HG03521 (cell line): ENCODE measurements around the gene MRO.
"Not testable (repeated sequence)": the region's sequence is repeated elsewhere in the genome, so short reads cannot be mapped to it uniquely, and the experiment has no call there.

Source experiments
- ATAC-seq: cut with Tn5 transposase; IDR thresholded peaks from one replicate; pipeline ENCODE4 v1.9.1; 2021; ENCODE audit warnings: mild to moderate bottlenecking, moderate library complexity; ENCODE audit not compliant: unreplicated experiment

MRO gene

GRCh38 chr18:50836521-50836957 lies 16.7 kb upstream of the MRO start:
- ATAC-seq: no peak

GRCh38 chr18:50833496-50833895 lies 13.7 kb upstream of the MRO start:
- not testable (repeated sequence) for ATAC-seq

DNA sequence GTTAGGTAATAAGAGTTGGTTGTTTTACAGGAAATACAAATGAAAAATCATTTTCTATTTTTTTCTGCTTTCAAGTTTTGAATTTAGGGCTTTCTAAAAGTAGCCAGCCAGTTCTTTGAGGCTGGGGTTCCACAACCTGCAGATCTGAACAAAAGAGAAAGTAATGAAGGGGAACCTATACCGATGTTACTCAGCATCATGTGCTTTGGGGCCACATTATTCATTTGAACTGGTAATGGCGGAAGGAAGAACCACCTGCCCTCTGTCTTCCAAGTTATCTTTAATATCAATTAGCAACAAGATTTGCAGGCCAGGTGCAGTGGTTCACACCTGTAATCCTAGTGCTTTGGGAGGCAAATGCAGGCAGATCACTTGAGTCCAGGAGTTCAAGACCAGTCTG lies 12.9 kb upstream of the MRO start:
- peak; percentile 50 for ATAC-seq

DNA sequence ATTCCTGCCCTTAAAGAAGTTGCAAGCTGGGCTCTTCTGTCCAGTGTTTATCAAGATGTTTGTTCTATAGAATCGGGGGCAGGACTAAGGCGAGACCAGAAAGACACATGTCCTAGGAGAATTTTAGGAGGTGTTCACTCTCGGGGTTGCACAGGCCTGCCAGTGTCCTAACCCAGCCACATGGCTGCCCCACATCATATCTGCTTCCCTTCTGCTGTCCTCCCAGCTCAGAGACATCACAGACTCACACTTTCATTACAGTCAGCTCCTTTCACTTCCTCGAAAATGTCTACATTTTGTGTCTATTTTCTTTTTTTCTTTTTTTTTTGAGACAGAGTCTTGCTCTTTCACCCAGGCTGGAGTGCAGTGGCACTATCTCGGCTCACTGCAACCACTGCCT lies 10.7 kb upstream of the MRO start:
- ATAC-seq: peak; percentile 68

DNA sequence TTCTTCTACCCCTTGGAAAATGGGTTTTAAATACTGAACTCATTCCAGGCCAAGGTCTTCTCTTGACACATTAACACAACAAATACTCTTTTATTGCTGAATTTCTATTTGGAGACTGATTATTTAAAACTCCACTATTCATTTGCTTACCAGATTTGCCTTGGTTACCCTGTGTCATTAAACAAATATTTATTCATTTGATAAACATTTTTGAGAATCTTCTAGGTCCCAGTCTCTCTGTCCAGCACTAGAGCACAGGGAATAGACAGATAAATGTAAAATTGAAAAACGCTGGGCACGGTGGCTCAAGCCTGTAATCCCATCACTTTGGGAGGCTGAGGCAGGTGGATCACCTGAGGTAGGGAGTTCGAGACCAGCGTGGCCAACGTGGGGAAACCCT lies 9.8 kb upstream of the MRO start:
- ATAC-seq: no peak

- no peak for ATAC-seq
These were observed 6.2 kb upstream of the MRO start for GRCh38 chr18:50826027-50826426.

DNA sequence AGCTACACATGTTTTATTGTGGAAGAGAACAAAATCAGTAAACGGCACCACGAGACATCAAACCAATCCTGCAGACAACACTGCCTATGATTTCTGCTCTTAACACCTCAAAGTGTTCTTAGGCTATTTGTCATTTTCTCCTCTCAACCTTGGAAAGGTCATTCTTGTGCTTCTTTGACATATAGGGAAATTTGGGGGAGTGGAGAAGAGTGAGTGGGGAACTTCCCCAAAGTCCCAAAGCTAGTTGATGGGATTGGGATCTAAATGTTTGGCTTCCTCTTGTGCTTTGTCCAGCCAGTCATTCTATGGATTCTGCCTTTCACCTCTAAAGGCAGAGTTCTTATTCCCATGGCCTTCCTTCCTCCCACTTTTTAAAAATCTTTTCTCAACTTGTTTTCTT lies 5.8 kb upstream of the MRO start:
- no peak for ATAC-seq

GRCh38 chr18:50822756-50823155 lies 2.9 kb upstream of the MRO start:
- no peak for ATAC-seq

DNA sequence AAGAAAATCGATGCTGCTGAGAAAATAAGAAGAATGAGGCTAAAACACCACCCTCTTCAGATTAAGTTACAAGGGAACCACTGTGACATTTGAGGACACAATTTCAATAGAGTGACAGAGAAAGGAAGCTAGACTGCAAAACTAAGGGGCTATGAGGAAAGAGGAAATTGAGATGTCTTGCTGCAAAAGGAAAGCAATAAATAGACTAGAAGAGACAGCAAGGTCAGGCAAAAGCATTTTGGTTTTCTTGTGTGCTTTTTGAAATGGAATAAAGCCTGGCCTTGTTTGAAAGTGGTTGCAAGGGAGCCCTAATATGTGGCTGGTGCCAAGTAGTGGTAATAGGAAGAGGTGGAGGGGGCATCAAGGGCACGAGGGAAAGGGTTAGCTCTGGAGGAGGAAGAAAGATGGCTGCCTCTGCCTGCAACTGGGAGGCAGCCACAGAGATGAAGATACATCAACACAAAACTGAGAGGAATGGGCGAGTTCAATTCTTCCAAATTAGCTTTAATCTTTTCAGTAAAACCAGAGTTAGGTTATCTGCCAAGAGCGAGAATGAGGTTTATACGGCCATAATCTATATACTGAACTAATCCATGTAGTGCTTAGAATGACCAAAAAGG lies 1.2 kb upstream of the MRO start:
- no peak for ATAC-seq

DNA sequence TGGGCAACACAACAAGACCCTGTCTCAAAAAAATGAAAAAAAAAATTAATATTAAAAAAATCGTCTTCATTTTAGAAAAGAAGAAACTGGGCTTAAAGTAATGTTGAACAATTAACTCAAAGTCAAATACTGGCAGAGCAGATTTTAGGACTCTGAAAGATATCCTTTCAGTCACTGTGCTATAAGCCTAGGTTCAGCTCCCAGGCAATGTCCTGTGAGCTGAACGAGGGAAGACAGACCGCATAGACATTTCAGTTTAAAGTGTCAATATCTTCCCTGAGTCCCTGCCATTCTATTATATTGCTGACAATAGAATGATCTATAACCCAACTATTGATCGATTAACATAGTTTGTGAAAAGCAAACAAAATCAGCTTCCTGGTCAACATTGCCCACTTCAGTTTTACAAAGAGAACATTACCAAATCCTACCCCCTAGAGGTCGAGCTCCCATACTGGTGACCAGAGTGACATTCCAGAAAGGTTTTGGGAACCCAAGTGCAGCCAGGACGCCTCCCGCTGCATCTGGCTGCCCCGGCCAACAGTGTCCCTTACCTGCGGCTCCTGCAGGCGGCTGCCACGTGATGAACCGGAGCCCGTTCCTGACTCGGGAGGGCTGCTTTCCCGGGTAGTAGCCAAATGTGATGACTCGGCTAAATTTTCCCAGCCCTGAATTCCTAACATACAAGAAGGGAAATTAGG lies 639 bp downstream of the MRO start:
- ATAC-seq: no peak

- no peak for ATAC-seq
These were observed 3.2 kb downstream of the MRO start for GRCh38 chr18:50816419-50817166.

DNA sequence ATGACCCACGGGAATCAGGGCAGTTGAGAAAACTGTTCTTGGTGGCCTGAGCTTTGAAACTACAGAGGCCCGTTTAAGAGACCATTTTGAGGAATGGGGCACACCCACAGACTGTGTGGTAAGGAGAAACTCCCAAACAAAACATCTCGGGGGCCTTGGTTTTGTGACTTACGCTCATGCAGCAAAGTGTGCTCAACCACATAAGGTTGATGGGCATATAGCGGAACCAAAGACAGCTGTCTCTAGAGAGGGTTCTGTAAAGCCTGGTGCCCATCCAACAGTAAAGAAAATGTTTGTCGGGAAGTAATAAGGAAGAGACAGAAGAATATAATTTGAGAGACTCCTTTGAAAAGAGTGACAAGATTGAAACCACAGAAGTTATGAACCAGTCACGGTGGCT lies 5.4 kb downstream of the MRO start:
- ATAC-seq: no peak

DNA sequence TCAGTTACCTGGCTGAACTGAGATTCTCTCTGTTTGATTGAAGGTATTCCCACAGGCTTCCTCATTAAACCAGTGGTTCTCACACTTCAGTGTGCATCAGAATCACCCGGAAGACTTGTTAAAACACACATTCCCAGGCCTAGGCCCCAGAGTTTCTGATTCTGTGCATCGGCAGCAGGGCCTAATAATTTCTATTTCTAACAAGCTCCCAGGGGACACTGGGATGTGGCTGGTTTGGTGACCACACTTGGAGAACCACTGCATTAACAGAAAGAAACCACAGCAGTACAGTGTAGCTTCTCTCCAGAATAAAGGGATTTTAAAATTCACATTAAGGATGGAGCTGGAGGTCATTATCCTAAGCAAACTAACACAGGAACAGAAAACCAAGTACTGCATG lies 6.5 kb downstream of the MRO start:
- ATAC-seq: no peak

GRCh38 chr18:50812834-50813233 lies 7.0 kb downstream of the MRO start:
- no peak for ATAC-seq

GRCh38 chr18:50807176-50807575 lies 12.6 kb downstream of the MRO start:
- no peak for ATAC-seq

GRCh38 chr18:50806208-50806616 lies 13.6 kb downstream of the MRO start:
- no peak for ATAC-seq

DNA sequence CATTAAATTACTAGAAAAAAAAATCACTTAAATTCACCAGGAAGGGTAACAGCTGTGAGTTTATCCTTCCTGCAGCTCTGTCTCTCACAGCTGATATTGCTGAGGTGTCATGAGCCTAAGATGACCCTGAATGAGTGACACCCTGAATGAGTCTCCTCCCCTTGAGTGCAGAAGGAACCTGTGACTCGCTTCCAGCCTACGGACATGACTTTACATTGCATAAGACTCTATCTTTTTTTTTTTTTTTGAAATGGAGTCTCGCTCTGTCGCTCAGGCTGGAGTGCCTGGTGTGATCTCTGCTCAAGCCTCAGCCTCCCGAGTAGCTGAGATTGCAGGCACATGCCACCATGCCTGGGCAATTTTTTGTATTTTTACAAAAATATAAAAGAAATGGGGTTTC lies 14.1 kb downstream of the MRO start:
- no peak for ATAC-seq

GRCh38 chr18:50803592-50803991 lies 16.2 kb downstream of the MRO start:
- ATAC-seq: no peak

DNA sequence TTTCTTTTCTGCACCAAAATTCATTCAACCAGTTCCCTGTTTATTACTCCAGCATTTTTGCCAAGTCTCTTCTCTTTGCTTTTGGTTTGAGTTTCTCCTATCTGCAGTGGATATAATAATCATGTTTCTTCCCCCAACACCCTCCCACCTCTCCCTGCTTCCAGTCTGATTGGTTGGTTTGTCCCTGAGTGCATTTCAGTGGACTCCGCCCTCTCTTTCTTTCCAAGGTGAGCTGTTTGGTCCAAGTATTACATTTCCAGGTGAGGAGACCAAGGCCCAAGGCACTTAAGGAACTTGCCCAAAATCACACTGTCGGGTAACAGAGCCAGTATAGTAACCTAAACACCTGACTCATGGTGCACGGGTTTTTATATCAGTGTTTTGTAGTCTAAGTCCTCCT lies 17.7 kb downstream of the MRO start:
- ATAC-seq: no peak

DNA sequence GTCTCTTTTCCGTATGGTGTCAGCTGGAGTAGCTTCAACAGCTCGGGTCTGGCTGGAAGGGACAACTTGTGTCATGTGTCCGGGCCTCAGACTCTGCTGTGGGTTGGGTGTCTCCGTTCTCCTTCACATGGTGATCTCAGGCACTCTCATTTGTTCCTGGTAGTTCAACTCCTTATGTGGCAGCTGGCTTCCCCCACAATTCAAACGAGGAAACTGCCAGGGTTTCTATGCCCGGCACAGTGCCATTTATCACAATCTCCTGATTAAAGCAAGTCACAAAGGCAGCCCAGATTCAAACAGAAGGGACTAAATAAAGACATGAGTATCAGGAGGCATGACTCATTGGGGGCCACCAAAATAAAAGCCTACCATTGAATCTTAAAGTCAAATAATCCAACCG lies 22.7 kb downstream of the MRO start:
- no peak for ATAC-seq

- no peak for ATAC-seq
These were observed 23.3 kb downstream of the MRO start for GRCh38 chr18:50796495-50796894.
